ENCODE data around the gene NCS1. TPM values are rescaled to one million over a fixed set of nuclear protein-coding genes. Genes with fewer than 3 reads are reported as not detected.

Gene NCS1
- total and polyA plus RNA-seq, 2 of the 8 experiments (the other 6 are each of a cell fraction or from before 2014, with no cell fraction given) = 34.7 to 47.6 TPM

DNA sequence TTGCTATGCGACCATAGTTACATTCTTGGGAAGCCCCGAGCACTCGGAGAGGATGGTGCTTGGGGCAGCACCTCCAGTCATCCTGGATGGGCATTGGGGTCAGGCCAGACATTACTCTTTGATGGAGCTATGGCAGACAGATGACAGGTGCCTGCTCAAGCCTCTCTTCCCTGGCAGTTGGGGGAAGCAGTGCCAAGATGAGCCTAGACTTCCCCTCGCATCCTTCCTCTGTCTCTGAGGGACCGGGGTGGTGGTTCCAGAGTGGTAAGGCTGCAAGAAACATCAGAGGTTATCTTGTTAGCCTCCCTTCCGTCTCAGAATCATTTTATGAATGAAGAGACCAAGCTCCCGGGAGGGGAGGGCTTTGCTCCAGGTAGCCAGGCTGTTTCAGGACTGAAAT is 90.6 kb downstream of the NCS1 start:
- H2AK5ac ChIP-seq (ENCODE audit: low read depth, low read length) = no peak overlapping the region
- H2BK20ac ChIP-seq (ENCODE audit: low read length) = 0 out of 2 replicates have a peak overlapping the region, but pooled peaks have one; percentile 34
- H3K9me3 ChIP-seq (ENCODE audit: insufficient read depth in 2 of 2, low read depth in 1 of 2, low read length in 1 of 2) = peaks cover 7 to 9% of the 10 kb centered on the region in 2 experiments
- H3K23me2 ChIP-seq (ENCODE audit: low read depth, low read length) = peaks cover 11% of the 10 kb centered on the region; the same call in 1 of the 2 replicates
- no peak overlapping the region for H4K8ac ChIP-seq (ENCODE audit: extremely low read depth, insufficient read depth, low read length)
- peaks cover 2 to 15% (median 5%) of the 10 kb centered on the region in 4 experiments for H3K4me1 ChIP-seq (replicated peaks in 1 of 4; ENCODE audit: control insufficient read depth in 3 of 4, insufficient read depth in 4 of 4, low read length in 3 of 4)
- peaks cover 0 to 20% (median 14%) of the 10 kb centered on the region in 4 experiments; a peak in 6 of 7 replicates for H3K27me3 ChIP-seq (replicated peaks in 1 of 4; ENCODE audit: control insufficient read depth in 3 of 4, extremely low read depth in 1 of 4, insufficient read depth in 3 of 4, low read length in 3 of 4)
- H3K79me2 ChIP-seq (ENCODE audit: control insufficient read depth in 1 of 2, insufficient read depth in 2 of 2, low read length in 2 of 2) = no peaks in the 10 kb centered on the region
- WGBS, 2 experiments (ENCODE audit: extremely low coverage in 1 of 2, insufficient coverage in 1 of 2, insufficient read length in 1 of 2, insufficient replicate concordance in 2 of 2, low coverage in 1 of 2, low lambda C conversion rate in 2 of 2, missing lambda C conversion rate in 1 of 2) = 87% methylated on average over 7 of the region's 7 CpGs; no CpG with 5 or more reads in 1 of the 2 experiments
- no peak overlapping the region for H2AFZ ChIP-seq (ENCODE audit: low read length)
- H3K18ac ChIP-seq (ENCODE audit: extremely low read depth, low read length) = no peak overlapping the region
- H3K56ac ChIP-seq (replicated peaks; ENCODE audit: insufficient read length, low read depth, low read length) = no peak overlapping the region
- H3K9ac ChIP-seq (replicated peaks in 1 of 4; ENCODE audit: extremely low read depth in 1 of 4, low read depth in 3 of 4, low read length in 3 of 4) = no peak overlapping the region
- FAIRE-seq = no peak
- H4K20me1 ChIP-seq (replicated peaks in 1 of 2; ENCODE audit: control insufficient read depth in 1 of 2, insufficient read depth in 2 of 2, low read length in 2 of 2) = no peaks in the 10 kb centered on the region
- no peak overlapping the region for H3K14ac ChIP-seq (ENCODE audit: insufficient read length)
- ChIA-PET CTCF (ENCODE audit: partially characterized antibody) (interaction anchor here (0.9 to 3.8 kb wide), 8 partner anchors 9 to 58 kb away, joined by 3 to 22 read pairs (median 6); no protein-coding TSS in a partner anchor), POLR2A (ENCODE audit: partially characterized antibody) (no interaction called here)
- no peak overlapping the region for H2BK120ac ChIP-seq (replicated peaks; ENCODE audit: low read depth, low read length)
- H3K4me3 ChIP-seq (ENCODE audit: extremely low read depth in 1 of 4, insufficient read depth in 2 of 4, low read depth in 3 of 4, low read length in 4 of 4) = no peak overlapping the region
- H3K79me1 ChIP-seq (ENCODE audit: low read depth, low read length) = no peaks in the 10 kb centered on the region; the same call in 1 of the 2 replicates
- H3K36me3 ChIP-seq (ENCODE audit: control insufficient read depth in 2 of 4, insufficient read depth in 4 of 4, low read length in 3 of 4) = no peaks in the 10 kb centered on the region
- H3K4me2 ChIP-seq (ENCODE audit: insufficient read depth in 1 of 2, low read depth in 2 of 2, low read length in 2 of 2) = no peak overlapping the region
- H3K23ac ChIP-seq (ENCODE audit: insufficient read length) = no peak overlapping the region
- no peak overlapping the region for H4K5ac ChIP-seq (ENCODE audit: insufficient read length, low read depth, low read length)
- no peak overlapping the region for H4K91ac ChIP-seq (replicated peaks; ENCODE audit: insufficient read length, low read length)
- H2BK5ac ChIP-seq (ENCODE audit: low read depth, low read length) = no peak overlapping the region
- no peak overlapping the region for H3K4ac ChIP-seq (replicated peaks; ENCODE audit: insufficient read length, low read depth, low read length)
- DNase-seq (ENCODE audit: low read depth in 1 of 2, low spot score in 2 of 2) = no peak
- H2BK12ac ChIP-seq (ENCODE audit: low read depth, low read length) = 0 out of 2 replicates have a peak overlapping the region, but pooled peaks have one; percentile 35
- no peak overlapping the region for H3K27ac ChIP-seq (ENCODE audit: low read depth, low read length)
- 0 out of 2 replicates have a peak overlapping the region, but pooled peaks have one; percentile 23 for H2BK15ac ChIP-seq (ENCODE audit: low read length)
- no peak for TF ChIP-seq NANOG (IDR thresholded peaks at IDR 0.05; ENCODE audit: insufficient read depth, low read depth, low read length, poor library complexity, severe bottlenecking)
- no peak for TF ChIP-seq SP1 (IDR thresholded peaks at IDR 0.05; ENCODE audit: low read depth, low read length)
- no peak for TF ChIP-seq SIX5 (IDR thresholded peaks at IDR 0.05; ENCODE audit: low read depth, low read length)
- TF ChIP-seq HDAC2 (IDR thresholded peaks at IDR 0.05; ENCODE audit: borderline replicate concordance in 1 of 2, low read depth in 2 of 2, low read length in 2 of 2) = no peak
- TF ChIP-seq JUN (IDR thresholded peaks at IDR 0.05; ENCODE audit: low read depth, low read length) = no peak
- TF ChIP-seq SP2 (IDR thresholded peaks at IDR 0.05; ENCODE audit: low read length) = no peak
- TF ChIP-seq BRCA1 (IDR thresholded peaks at IDR 0.05; ENCODE audit: low read depth, low read length) = no peak
- no peak for TF ChIP-seq CEBPB (IDR thresholded peaks at IDR 0.05; ENCODE audit: low read depth, low read length)
- no peak for TF ChIP-seq GTF2F1 (IDR thresholded peaks at IDR 0.05; ENCODE audit: borderline replicate concordance, low read depth, low read length)
- no peak for TF ChIP-seq CREB1 (IDR thresholded peaks at IDR 0.05)
- no peak for TF ChIP-seq BACH1 (IDR thresholded peaks at IDR 0.05; ENCODE audit: low read length)
- TF ChIP-seq CBX5 (IDR thresholded peaks at IDR 0.05; ENCODE audit: low read depth, low read length) = no peak
- no peak for TF ChIP-seq GABPA (IDR thresholded peaks at IDR 0.05; ENCODE audit: borderline replicate concordance, insufficient read depth, low read length)

All from H1 (cell line).